Activated CD8-positive, alpha-beta T cell treated with anti-CD3 and anti-CD28 coated beads for 36 hours (primary cell): Measurements from ENCODE around the gene BABAM1. TPM values are rescaled to one million over a fixed set of nuclear protein-coding genes. Genes with fewer than 3 reads are reported as not detected.

Experiments used
- ATAC-seq: fragments of 200-7000 bp; cut with Tn5 transposase; one replicate; pipeline ENCODE4 v1.10.0; 2021; ENCODE audit warnings: mild to moderate bottlenecking, moderate library complexity
- CTCF ChIA-PET: fragments of 350-600 bp; sonication (Branson Sonifier 250); formaldehyde crosslinking; loops from one replicate; lab custom pipeline; 2021; ENCODE audit warnings: antibody characterized with exemption; lab: Charles Lee
- POLR2A ChIA-PET: fragments of 350-600 bp; sonication (Branson Sonifier 250); formaldehyde crosslinking; loops from one replicate; lab custom pipeline; 2021; ENCODE audit warnings: antibody characterized with exemption; lab: Charles Lee
- DNase-seq: peaks from one replicate; pipeline ENCODE4 v3.0.0-alpha.2; 2020
- H3K27ac Mint-ChIP-seq: one replicate; pipeline ENCODE4 v1.8.0; 2021; ENCODE audit warnings: mild to moderate bottlenecking, mixed read lengths
- H3K27me3 Mint-ChIP-seq: one replicate; pipeline ENCODE4 v1.8.0; 2021; ENCODE audit warnings: mixed read lengths
- H3K36me3 Mint-ChIP-seq: one replicate; pipeline ENCODE4 v1.8.0; 2021; ENCODE audit warnings: low read depth, mixed read lengths
- H3K4me1 Mint-ChIP-seq: one replicate; pipeline ENCODE4 v1.8.0; 2021; ENCODE audit warnings: low read depth, mixed read lengths
- H3K4me3 Mint-ChIP-seq: one replicate; pipeline ENCODE4 v1.8.0; 2021; ENCODE audit warnings: mild to moderate bottlenecking, moderate library complexity, mixed read lengths
- H3K9me3 Mint-ChIP-seq: one replicate; pipeline ENCODE4 v1.8.0; 2021; ENCODE audit warnings: mixed read lengths
- CTCF ChIP-seq: fragments of 200-600 bp; IDR thresholded peaks from one replicate; pipeline ENCODE4 v1.8.0; 2022; ENCODE audit warnings: antibody characterized with exemption, mild to moderate bottlenecking
- intact Hi-C: fragments of 100-400 bp; cut with micrococcal nuclease; formaldehyde crosslinking; loops from one replicate; pipeline ENCODE4 v1.10.0; 2022
- total RNA-seq, 2 experiments: library from RNA; stranded (reverse); gene quantifications; one replicate each; pipeline ENCODE4 v1.2.3, GENCODE V29; 2021

BABAM1 gene
- total RNA-seq, 2 experiments from 2014 or later = 105 to 106 TPM

- CTCF ChIA-PET = interaction anchor here (1.6 kb wide), 1 partner anchor 18 kb away, joined by 6 read pairs; no protein-coding TSS in a partner anchor
- no peaks in the 10 kb centered on the region for H3K27me3 Mint-ChIP-seq
- no peak overlapping the region for H3K27ac Mint-ChIP-seq
- no peak for TF ChIP-seq CTCF
- no peak overlapping the region for H3K4me3 Mint-ChIP-seq
- DNase-seq (no peak), ATAC-seq (no peak)
- H3K9me3 Mint-ChIP-seq = no peaks in the 10 kb centered on the region
- H3K4me1 Mint-ChIP-seq = peaks cover 10% of the 10 kb centered on the region
- intact Hi-C loops = no loop called here
- POLR2A ChIA-PET = interaction anchor here (1.3 to 1.6 kb wide), 3 partner anchors 16 to 38 kb away, joined by 3 to 4 read pairs (median 4); partner anchors contain the start of gene DDA1
- peaks cover 5% of the 10 kb centered on the region for H3K36me3 Mint-ChIP-seq
These were observed 58.8 kb downstream of the BABAM1 start for GRCh38 chr19:17325881-17326594.

- no peak for TF ChIP-seq CTCF
- no peaks in the 10 kb centered on the region for H3K9me3 Mint-ChIP-seq
- H3K36me3 Mint-ChIP-seq = peaks cover 5% of the 10 kb centered on the region
- CTCF ChIA-PET = interaction anchor here (1.6 kb wide), 1 partner anchor 18 kb away, joined by 6 read pairs; no protein-coding TSS in a partner anchor
- no peaks in the 10 kb centered on the region for H3K27me3 Mint-ChIP-seq
- no peak for ATAC-seq
- no peak overlapping the region for H3K4me3 Mint-ChIP-seq
- H3K4me1 Mint-ChIP-seq = peaks cover 10% of the 10 kb centered on the region
- POLR2A ChIA-PET = interaction anchor here (1.2 to 1.3 kb wide), 2 partner anchors 20 to 21 kb away, joined by 4 read pairs; no protein-coding TSS in a partner anchor
- intact Hi-C loops = no loop called here
- DNase-seq = no peak
- no peak overlapping the region for H3K27ac Mint-ChIP-seq
These were observed 59.3 kb downstream of the BABAM1 start for GRCh38 chr19:17326595-17326966.

GRCh38 chr19:17327068-17327653, 59.9 kb downstream of the BABAM1 start:
- POLR2A ChIA-PET = interaction anchor here (0.6 to 1.9 kb wide), 5 partner anchors 10 to 107 kb away, joined by 3 to 4 read pairs (median 4); no protein-coding TSS in a partner anchor
- H3K27me3 Mint-ChIP-seq = no peaks in the 10 kb centered on the region
- CTCF ChIA-PET = interaction anchor here (0.9 to 1.6 kb wide), 2 partner anchors 18 to 19 kb away, joined by 4 to 6 read pairs; partner anchors contain the start of gene DDA1
- no peak for TF ChIP-seq CTCF
- ATAC-seq (no peak), DNase-seq (no peak)
- H3K36me3 Mint-ChIP-seq = peaks cover 5% of the 10 kb centered on the region
- H3K4me1 Mint-ChIP-seq = peaks cover 10% of the 10 kb centered on the region
- intact Hi-C loops = no loop called here
- H3K4me3 Mint-ChIP-seq = no peak overlapping the region
- no peaks in the 10 kb centered on the region for H3K9me3 Mint-ChIP-seq
- H3K27ac Mint-ChIP-seq = no peak overlapping the region

- no peak overlapping the region for H3K27ac Mint-ChIP-seq
- H3K27me3 Mint-ChIP-seq = no peaks in the 10 kb centered on the region
- intact Hi-C loops = no loop called here
- DNase-seq = peak; percentile 66
- peak overlapping the region; percentile 65 for H3K4me3 Mint-ChIP-seq
- TF ChIP-seq CTCF = no peak
- CTCF ChIA-PET = interaction anchor here (0.7 to 0.9 kb wide), 2 partner anchors 19 to 21 kb away, joined by 3 to 4 read pairs; partner anchors contain the start of gene DDA1
- no peaks in the 10 kb centered on the region for H3K36me3 Mint-ChIP-seq
- peak; percentile 74 for ATAC-seq
- POLR2A ChIA-PET = interaction anchor here (0.6 to 1.9 kb wide), 8 partner anchors 11 to 107 kb away, joined by 3 to 8 read pairs (median 4); partner anchors contain the start of genes DDA1 and MRPL34
- H3K9me3 Mint-ChIP-seq = no peaks in the 10 kb centered on the region
- H3K4me1 Mint-ChIP-seq = peaks cover 10% of the 10 kb centered on the region
These were observed 60.6 kb downstream of the BABAM1 start for GRCh38 chr19:17327654-17328516.

Other genes starting within 250 kb of the BABAM1 start
- gene CPAMD8, start 240.6 kb upstream of the BABAM1 start, total RNA-seq = not detected
- 10 to 100 TPM; 40.7 to 41.9 TPM for gene HAUS8, start 192.0 kb upstream of the BABAM1 start, total RNA-seq
- 100 to 1,000 TPM; 111 to 112 TPM for gene MYO9B, start 191.7 kb upstream of the BABAM1 start, total RNA-seq
- 10 to 100 TPM; 26.5 to 27.1 TPM for gene USE1, start 52.1 kb upstream of the BABAM1 start, total RNA-seq
- gene OCEL1, start 41.2 kb upstream of the BABAM1 start, total RNA-seq = 10 to 100 TPM; 20.1 TPM
- gene NR2F6, start 21.5 kb upstream of the BABAM1 start, total RNA-seq = 1 to 10 TPM; 7.0 TPM
- under 1 TPM in 1 of 2 experiments, not detected in 1; 0.29 TPM for gene USHBP1, start 2.7 kb upstream of the BABAM1 start, total RNA-seq
- 10 to 100 TPM; 15.9 to 18.4 TPM for gene ANKLE1, start 14.5 kb downstream of the BABAM1 start, total RNA-seq
- gene ABHD8, start 36.0 kb downstream of the BABAM1 start, total RNA-seq = 1 to 10 TPM; 5.0 to 6.0 TPM
- 100 to 1,000 TPM; 101 to 107 TPM for gene MRPL34, start 38.4 kb downstream of the BABAM1 start, total RNA-seq
- 10 to 100 TPM; 25.4 to 33.2 TPM for gene DDA1, start 42.1 kb downstream of the BABAM1 start, total RNA-seq
- 1 to 10 TPM; 5.4 TPM for gene ANO8, start 67.4 kb downstream of the BABAM1 start, total RNA-seq
- gene GTPBP3, start 70.1 kb downstream of the BABAM1 start, total RNA-seq = 10 to 100 TPM; 43.8 to 45.4 TPM
- gene PLVAP, start 109.9 kb downstream of the BABAM1 start, total RNA-seq = not detected
- 1 to 10 TPM in 1 of 2 experiments, under 1 TPM in 1; 0.78 to 1.3 TPM for gene CCDC194, start 126.8 kb downstream of the BABAM1 start, total RNA-seq
- gene BST2, start 138.2 kb downstream of the BABAM1 start, total RNA-seq = 10 to 100 TPM; 89.7 to 98.4 TPM
- 10 to 100 TPM; 28.1 to 31.8 TPM for gene MVB12A, start 152.6 kb downstream of the BABAM1 start, total RNA-seq
- not detected for gene TMEM221, start 181.2 kb downstream of the BABAM1 start, total RNA-seq
- gene NXNL1, start 193.5 kb downstream of the BABAM1 start, total RNA-seq = not detected
- 1 to 10 TPM; 3.5 to 3.6 TPM for gene SLC27A1, start 203.1 kb downstream of the BABAM1 start, total RNA-seq
- gene PGLS, start 244.2 kb downstream of the BABAM1 start, total RNA-seq = 10 to 100 TPM; 58.0 to 58.9 TPM